Uterus (tissue), 4 donors: ENCODE data around the gene SCNN1B. TPM values are rescaled to one million over a fixed set of nuclear protein-coding genes. Genes with fewer than 3 reads are reported as not detected.

Experiments used
- DNase-seq, 2 donors: peaks; one replicate each; pipeline ENCODE4 v3.0.0-alpha.2; 2019 to 2020
- H3K27ac ChIP-seq, 2 donors: fragments of 200-600 bp; sonication (generic); 1 replicate in 1 of 2; 2 replicates in 1 of 2; pipeline ENCODE4 v1.5.1; 2016 to 2018
- H3K27me3 ChIP-seq, 2 donors: fragments of 200-600 bp; sonication (generic); one replicate each; pipeline ENCODE4 v1.5.1; 2018 to 2019; ENCODE audit warnings: control low read depth in 1 of 2
- H3K36me3 ChIP-seq, 2 donors: fragments of 200-600 bp; sonication (generic); one replicate each; pipeline ENCODE4 v1.5.1; 2019; ENCODE audit warnings: control low read depth in 1 of 2
- H3K4me1 ChIP-seq, 2 donors: fragments of 200-600 bp; sonication (generic); one replicate each; pipeline ENCODE4 v1.5.1; 2018 to 2019; ENCODE audit warnings: control low read depth in 1 of 2
- H3K4me3 ChIP-seq, 2 donors: fragments of 200-600 bp; sonication (generic); 1 replicate in 1 of 2; 2 replicates in 1 of 2; pipeline ENCODE4 v1.5.1; 2018 to 2019; ENCODE audit warnings: mild to moderate bottlenecking in 1 of 2
- H3K9me3 ChIP-seq, 2 donors: fragments of 200-600 bp; sonication (generic); one replicate each; pipeline ENCODE4 v1.5.1; 2019; ENCODE audit warnings: control low read depth in 1 of 2
- POLR2A ChIP-seq, 2 donors: fragments of 450-650 bp; IDR thresholded peaks; one replicate each; pipeline ENCODE4 v1.6.1; 2016; ENCODE audit warnings: antibody characterized with exemption in 2 of 2, mild to moderate bottlenecking in 1 of 2, moderate library complexity in 1 of 2
- intact Hi-C: fragments of 100-400 bp; cut with DNase I; formaldehyde crosslinking; loops from one replicate; pipeline ENCODE4 v1.15.1; 2023; ENCODE audit warnings: low total_unique reads
- total RNA-seq, 4 donors: library from RNA; depleted of rRNA in 3 of 4; stranded (reverse); fragments of >200 nt in 3 of 4; gene quantifications; one replicate each; pipeline versions ENCODE4 v1.1.0 to v1.2.4, GENCODE V29; 2014 to 2023
- TF ChIP-seq, protein P1 (sequence below), 4 experiments: fragments of 200-600 bp in 2 of 4; fragments of 450-650 bp in 2 of 4; sonication (generic) in 2 of 4; IDR thresholded peaks; one replicate each; pipeline ENCODE4 v1.5.1; 2016 to 2019; ENCODE audit warnings: antibody characterized with exemption in 4 of 4, mild to moderate bottlenecking in 2 of 4, moderate library complexity in 1 of 4
- donor health status: DM: yes; HTN: yes; CAD: no.

The SCNN1B gene
- total RNA-seq, 4 donors from 2014 or later = 0.14 to 9.6 (median 1.9) TPM

DNA sequence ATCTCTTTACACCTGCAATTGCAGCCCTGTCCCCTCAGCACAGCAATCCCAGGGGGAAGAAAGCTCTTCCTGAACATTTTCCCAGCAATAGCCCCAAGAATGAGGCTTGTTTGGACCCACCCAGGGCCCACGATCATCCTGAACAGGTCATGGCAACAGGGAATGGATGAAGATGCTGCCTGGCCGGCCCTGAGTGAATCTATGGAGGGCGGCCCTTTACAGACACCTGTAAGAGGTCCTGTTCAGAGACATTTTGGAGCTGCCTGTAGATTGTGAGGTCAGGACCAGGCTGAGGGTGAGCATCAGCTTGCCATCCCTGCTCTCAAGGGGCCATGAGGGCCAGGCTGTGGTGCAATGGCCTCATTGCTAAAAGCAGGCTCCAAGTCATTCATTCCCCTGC, 81.8 kb downstream of the SCNN1B start:
- TF ChIP-seq, protein P1, sequence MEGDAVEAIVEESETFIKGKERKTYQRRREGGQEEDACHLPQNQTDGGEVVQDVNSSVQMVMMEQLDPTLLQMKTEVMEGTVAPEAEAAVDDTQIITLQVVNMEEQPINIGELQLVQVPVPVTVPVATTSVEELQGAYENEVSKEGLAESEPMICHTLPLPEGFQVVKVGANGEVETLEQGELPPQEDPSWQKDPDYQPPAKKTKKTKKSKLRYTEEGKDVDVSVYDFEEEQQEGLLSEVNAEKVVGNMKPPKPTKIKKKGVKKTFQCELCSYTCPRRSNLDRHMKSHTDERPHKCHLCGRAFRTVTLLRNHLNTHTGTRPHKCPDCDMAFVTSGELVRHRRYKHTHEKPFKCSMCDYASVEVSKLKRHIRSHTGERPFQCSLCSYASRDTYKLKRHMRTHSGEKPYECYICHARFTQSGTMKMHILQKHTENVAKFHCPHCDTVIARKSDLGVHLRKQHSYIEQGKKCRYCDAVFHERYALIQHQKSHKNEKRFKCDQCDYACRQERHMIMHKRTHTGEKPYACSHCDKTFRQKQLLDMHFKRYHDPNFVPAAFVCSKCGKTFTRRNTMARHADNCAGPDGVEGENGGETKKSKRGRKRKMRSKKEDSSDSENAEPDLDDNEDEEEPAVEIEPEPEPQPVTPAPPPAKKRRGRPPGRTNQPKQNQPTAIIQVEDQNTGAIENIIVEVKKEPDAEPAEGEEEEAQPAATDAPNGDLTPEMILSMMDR (IDR thresholded peaks at IDR 0.05) = no peak
- TF ChIP-seq POLR2A (IDR thresholded peaks at IDR 0.05) = no peak
- DNase-seq = no peak
- intact Hi-C loops = no loop called here

DNA sequence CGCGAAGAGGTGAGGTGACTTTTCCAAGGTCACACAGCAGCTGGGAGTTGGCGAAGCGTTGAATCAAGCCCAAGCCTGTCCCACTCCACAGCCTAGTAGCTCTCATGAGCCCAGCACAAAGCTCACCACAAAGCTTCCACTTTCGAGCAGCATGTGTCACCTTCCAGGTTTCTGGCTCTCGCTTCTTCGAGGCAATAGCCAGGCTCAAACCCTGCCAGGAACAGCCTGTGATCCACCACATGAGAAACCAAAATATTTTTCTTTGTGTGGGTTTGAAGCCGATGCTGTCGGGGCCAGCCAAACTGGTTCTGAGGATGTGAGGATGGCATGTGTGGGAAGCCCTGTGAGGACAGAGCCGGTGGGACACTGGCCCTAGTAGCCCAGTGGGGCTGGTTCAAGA, 82.8 kb downstream of the SCNN1B start:
- H3K27ac ChIP-seq = no peak overlapping the region
- no peaks in the 10 kb centered on the region for H3K4me1 ChIP-seq
- TF ChIP-seq, protein P1 (IDR thresholded peaks at IDR 0.05) = no peak
- TF ChIP-seq POLR2A (IDR thresholded peaks at IDR 0.05) = no peak
- H3K9me3 ChIP-seq = no peaks in the 10 kb centered on the region
- intact Hi-C loops = no loop called here
- no peaks in the 10 kb centered on the region for H3K36me3 ChIP-seq
- DNase-seq = no peak
- no peak overlapping the region for H3K4me3 ChIP-seq
- no peaks in the 10 kb centered on the region for H3K27me3 ChIP-seq

More for the DNA sequence above, 81.8 kb downstream of the SCNN1B start:
- no peaks in the 10 kb centered on the region for H3K4me1 ChIP-seq
- no peak overlapping the region for H3K4me3 ChIP-seq
- no peaks in the 10 kb centered on the region for H3K27me3 ChIP-seq
- no peaks in the 10 kb centered on the region for H3K36me3 ChIP-seq
- no peaks in the 10 kb centered on the region for H3K9me3 ChIP-seq
- no peak overlapping the region for H3K27ac ChIP-seq

DNA sequence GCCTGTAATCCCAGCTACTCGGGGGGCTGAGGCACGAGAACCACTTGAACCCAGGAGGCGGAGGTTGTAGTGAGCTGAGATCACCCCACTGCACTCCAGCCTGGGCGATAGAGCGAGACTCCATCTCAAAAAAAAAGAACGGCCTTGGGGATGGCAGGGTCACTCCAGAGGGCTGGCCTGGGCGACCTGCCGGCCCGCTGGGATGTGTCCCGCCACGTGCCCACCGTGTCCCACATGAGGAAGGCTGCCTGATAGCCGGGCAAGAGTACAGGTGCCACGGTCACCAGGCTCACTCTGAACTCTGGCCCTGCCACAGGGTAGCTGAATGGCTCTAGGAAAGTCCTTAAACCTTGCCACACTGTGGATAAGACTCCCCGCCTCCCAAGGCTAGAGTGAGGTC, 83.3 kb downstream of the SCNN1B start:
- intact Hi-C loops = no loop called here
- H3K4me3 ChIP-seq = no peak overlapping the region
- no peaks in the 10 kb centered on the region for H3K9me3 ChIP-seq
- no peak for TF ChIP-seq POLR2A (IDR thresholded peaks at IDR 0.05)
- TF ChIP-seq, protein P1 (IDR thresholded peaks at IDR 0.05) = no peak
- no peaks in the 10 kb centered on the region for H3K27me3 ChIP-seq
- H3K36me3 ChIP-seq = no peaks in the 10 kb centered on the region
- H3K27ac ChIP-seq = no peak overlapping the region
- no peak for DNase-seq
- no peaks in the 10 kb centered on the region for H3K4me1 ChIP-seq

- no peaks in the 10 kb centered on the region for H3K9me3 ChIP-seq
- H3K27me3 ChIP-seq = no peaks in the 10 kb centered on the region
- no peak overlapping the region for H3K27ac ChIP-seq
- no peaks in the 10 kb centered on the region for H3K36me3 ChIP-seq
- no peak for DNase-seq
- intact Hi-C loops = no loop called here
- H3K4me1 ChIP-seq = no peaks in the 10 kb centered on the region
- no peak overlapping the region for H3K4me3 ChIP-seq
- TF ChIP-seq, protein P1 (IDR thresholded peaks at IDR 0.05) = no peak
- TF ChIP-seq POLR2A (IDR thresholded peaks at IDR 0.05) = no peak
Measured at GRCh38 chr16:23387666-23388065, 85.6 kb downstream of the SCNN1B start.

GRCh38 chr16:23388786-23389185, 86.7 kb downstream of the SCNN1B start:
- H3K27me3 ChIP-seq = no peaks in the 10 kb centered on the region
- H3K27ac ChIP-seq = no peak overlapping the region
- no peaks in the 10 kb centered on the region for H3K9me3 ChIP-seq
- H3K36me3 ChIP-seq = no peaks in the 10 kb centered on the region
- TF ChIP-seq, protein P1 (IDR thresholded peaks at IDR 0.05) = no peak
- no peak for TF ChIP-seq POLR2A (IDR thresholded peaks at IDR 0.05)
- no peaks in the 10 kb centered on the region for H3K4me1 ChIP-seq
- no peak for DNase-seq
- no peak overlapping the region for H3K4me3 ChIP-seq
- intact Hi-C loops = no loop called here
